ENCODE results near the gene RALGAPA1. TPM values are rescaled to one million over a fixed set of nuclear protein-coding genes. Genes with fewer than 3 reads are reported as not detected.

Gene RALGAPA1
- total RNA-seq, 1 donor: 39.1 TPM

GRCh38 chr14:35578639-35579038 lies 230.5 kb downstream of the RALGAPA1 start:
- Histone ChIP-seq H3K4me1 (ENCODE audit: insufficient read depth, low read length) (no peaks in the 10 kb centered on the region), H3K4me3 (ENCODE audit: insufficient read depth, low read length) (no peak overlapping the region), H3K27me3 (ENCODE audit: insufficient read depth, low read length) (no peaks in the 10 kb centered on the region), H4K20me1 (ENCODE audit: insufficient read depth, low read length) (no peaks in the 10 kb centered on the region), H3K79me2 (ENCODE audit: insufficient read depth, low read length) (no peaks in the 10 kb centered on the region), H3K27ac (ENCODE audit: low read depth, low read length) (no peak overlapping the region), H2AFZ (ENCODE audit: low read length) (no peak overlapping the region), H3K9me3 (ENCODE audit: low read depth, low read length) (no peaks in the 10 kb centered on the region), H3K4me2 (ENCODE audit: insufficient read depth, low read length) (no peak overlapping the region), H3K36me3 (ENCODE audit: insufficient read depth, low read length) (no peaks in the 10 kb centered on the region)
- TF ChIP-seq, protein P1, sequence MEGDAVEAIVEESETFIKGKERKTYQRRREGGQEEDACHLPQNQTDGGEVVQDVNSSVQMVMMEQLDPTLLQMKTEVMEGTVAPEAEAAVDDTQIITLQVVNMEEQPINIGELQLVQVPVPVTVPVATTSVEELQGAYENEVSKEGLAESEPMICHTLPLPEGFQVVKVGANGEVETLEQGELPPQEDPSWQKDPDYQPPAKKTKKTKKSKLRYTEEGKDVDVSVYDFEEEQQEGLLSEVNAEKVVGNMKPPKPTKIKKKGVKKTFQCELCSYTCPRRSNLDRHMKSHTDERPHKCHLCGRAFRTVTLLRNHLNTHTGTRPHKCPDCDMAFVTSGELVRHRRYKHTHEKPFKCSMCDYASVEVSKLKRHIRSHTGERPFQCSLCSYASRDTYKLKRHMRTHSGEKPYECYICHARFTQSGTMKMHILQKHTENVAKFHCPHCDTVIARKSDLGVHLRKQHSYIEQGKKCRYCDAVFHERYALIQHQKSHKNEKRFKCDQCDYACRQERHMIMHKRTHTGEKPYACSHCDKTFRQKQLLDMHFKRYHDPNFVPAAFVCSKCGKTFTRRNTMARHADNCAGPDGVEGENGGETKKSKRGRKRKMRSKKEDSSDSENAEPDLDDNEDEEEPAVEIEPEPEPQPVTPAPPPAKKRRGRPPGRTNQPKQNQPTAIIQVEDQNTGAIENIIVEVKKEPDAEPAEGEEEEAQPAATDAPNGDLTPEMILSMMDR (IDR thresholded peaks at IDR 0.05; ENCODE audit: extremely low read depth, low read depth, low read length): no peak
- DNase-seq (ENCODE audit: insufficient read length, low spot score, missing footprints): no peak

GRCh38 chr14:35578135-35578534 lies 231.0 kb downstream of the RALGAPA1 start:
- no peak overlapping the region for H3K27ac ChIP-seq (ENCODE audit: low read depth, low read length)
- no peak for DNase-seq (ENCODE audit: insufficient read length, low spot score, missing footprints)
- H3K9me3 ChIP-seq (ENCODE audit: low read depth, low read length): no peaks in the 10 kb centered on the region
- no peaks in the 10 kb centered on the region for H3K27me3 ChIP-seq (ENCODE audit: insufficient read depth, low read length)
- H4K20me1 ChIP-seq (ENCODE audit: insufficient read depth, low read length): no peaks in the 10 kb centered on the region
- no peak overlapping the region for H3K4me3 ChIP-seq (ENCODE audit: insufficient read depth, low read length)
- H3K79me2 ChIP-seq (ENCODE audit: insufficient read depth, low read length): no peaks in the 10 kb centered on the region
- no peak overlapping the region for H2AFZ ChIP-seq (ENCODE audit: low read length)
- no peak overlapping the region for H3K4me2 ChIP-seq (ENCODE audit: insufficient read depth, low read length)
- H3K36me3 ChIP-seq (ENCODE audit: insufficient read depth, low read length): no peaks in the 10 kb centered on the region
- H3K4me1 ChIP-seq (ENCODE audit: insufficient read depth, low read length): no peaks in the 10 kb centered on the region
- TF ChIP-seq, protein P1 (IDR thresholded peaks at IDR 0.05; ENCODE audit: extremely low read depth, low read depth, low read length): no peak

GRCh38 chr14:35576856-35577255 lies 232.2 kb downstream of the RALGAPA1 start:
- no peak overlapping the region for H3K4me2 ChIP-seq (ENCODE audit: insufficient read depth, low read length)
- no peak overlapping the region for H3K4me3 ChIP-seq (ENCODE audit: insufficient read depth, low read length)
- H3K27me3 ChIP-seq (ENCODE audit: insufficient read depth, low read length): no peaks in the 10 kb centered on the region
- DNase-seq (ENCODE audit: insufficient read length, low spot score, missing footprints): no peak
- no peaks in the 10 kb centered on the region for H3K79me2 ChIP-seq (ENCODE audit: insufficient read depth, low read length)
- no peak overlapping the region for H3K27ac ChIP-seq (ENCODE audit: low read depth, low read length)
- TF ChIP-seq, protein P1 (IDR thresholded peaks at IDR 0.05; ENCODE audit: extremely low read depth, low read depth, low read length): no peak
- no peaks in the 10 kb centered on the region for H3K4me1 ChIP-seq (ENCODE audit: insufficient read depth, low read length)
- no peaks in the 10 kb centered on the region for H3K36me3 ChIP-seq (ENCODE audit: insufficient read depth, low read length)
- no peak overlapping the region for H2AFZ ChIP-seq (ENCODE audit: low read length)
- H4K20me1 ChIP-seq (ENCODE audit: insufficient read depth, low read length): no peaks in the 10 kb centered on the region
- H3K9me3 ChIP-seq (ENCODE audit: low read depth, low read length): no peaks in the 10 kb centered on the region

GRCh38 chr14:35576260-35576659 lies 232.8 kb downstream of the RALGAPA1 start:
- no peaks in the 10 kb centered on the region for H3K27me3 ChIP-seq (ENCODE audit: insufficient read depth, low read length)
- H3K27ac ChIP-seq (ENCODE audit: low read depth, low read length): no peak overlapping the region
- H3K79me2 ChIP-seq (ENCODE audit: insufficient read depth, low read length): no peaks in the 10 kb centered on the region
- H3K4me3 ChIP-seq (ENCODE audit: insufficient read depth, low read length): no peak overlapping the region
- no peak for DNase-seq (ENCODE audit: insufficient read length, low spot score, missing footprints)
- TF ChIP-seq, protein P1 (IDR thresholded peaks at IDR 0.05; ENCODE audit: extremely low read depth, low read depth, low read length): no peak
- H3K4me1 ChIP-seq (ENCODE audit: insufficient read depth, low read length): no peaks in the 10 kb centered on the region
- no peaks in the 10 kb centered on the region for H4K20me1 ChIP-seq (ENCODE audit: insufficient read depth, low read length)
- no peak overlapping the region for H3K4me2 ChIP-seq (ENCODE audit: insufficient read depth, low read length)
- H3K36me3 ChIP-seq (ENCODE audit: insufficient read depth, low read length): no peaks in the 10 kb centered on the region
- H2AFZ ChIP-seq (ENCODE audit: low read length): no peak overlapping the region
- no peaks in the 10 kb centered on the region for H3K9me3 ChIP-seq (ENCODE audit: low read depth, low read length)

Measured in osteoblast (primary cell).